GM23338 (cell line): Measurements from ENCODE around the gene SDC3. TPM values are rescaled to one million over a fixed set of nuclear protein-coding genes. Genes with fewer than 3 reads are reported as not detected.

Experiments
- ATAC-seq: fragments of 200-7000 bp; cut with Tn5 transposase; 3 replicates; pipeline ENCODE4 v1.9.1; 2020
- DNase-seq: peaks from one replicate; pipeline ENCODE4 v3.0.0-alpha.2; 2015; ENCODE audit warnings: low spot score
- H2AFZ ChIP-seq: fragments of 200-600 bp; sonication (generic); 2 replicates; pipeline ENCODE4 v1.8.0; 2016; ENCODE audit warnings: antibody characterized with exemption, mild to moderate bottlenecking, moderate library complexity
- H3F3A ChIP-seq: fragments of 200-600 bp; sonication (generic); replicated peaks from 2 replicates; pipeline ENCODE4 v1.8.0; 2017; ENCODE audit warnings: antibody characterized with exemption, mixed run types, low read depth
- H3K27ac ChIP-seq: fragments of 200-600 bp; sonication (generic); 2 replicates; pipeline ENCODE4 v1.6.1; 2016; ENCODE audit warnings: low read depth
- H3K27me3 ChIP-seq: fragments of 200-600 bp; sonication (generic); 2 replicates; pipeline ENCODE4 v1.8.0; 2016; ENCODE audit warnings: mild to moderate bottlenecking, mixed run types, moderate library complexity; ENCODE audit not compliant: insufficient read depth
- H3K36me3 ChIP-seq: fragments of 200-600 bp; sonication (generic); 2 replicates; pipeline ENCODE4 v1.8.0; 2016; ENCODE audit warnings: mild to moderate bottlenecking; ENCODE audit not compliant: insufficient read depth
- H3K4me1 ChIP-seq: fragments of 200-600 bp; sonication (generic); 2 replicates; pipeline ENCODE4 v1.8.0; 2016; ENCODE audit warnings: mild to moderate bottlenecking, moderate library complexity; ENCODE audit not compliant: insufficient read depth
- H3K4me2 ChIP-seq: fragments of 200-600 bp; sonication (generic); 2 replicates; pipeline ENCODE4 v1.7.1; 2017; ENCODE audit warnings: mixed run types
- H3K4me3 ChIP-seq: fragments of 200-600 bp; sonication (generic); 2 replicates; pipeline ENCODE4 v1.6.1; 2016; ENCODE audit warnings: mixed run types
- H3K79me2 ChIP-seq: fragments of 200-600 bp; sonication (generic); replicated peaks from 2 replicates; pipeline ENCODE4 v1.8.0; 2017; ENCODE audit warnings: mild to moderate bottlenecking; ENCODE audit not compliant: insufficient read depth
- H3K9me2 ChIP-seq: fragments of 200-600 bp; sonication (generic); 2 replicates; pipeline ENCODE4 v1.8.0; 2017; ENCODE audit not compliant: insufficient read depth
- H4K20me1 ChIP-seq: fragments of 200-600 bp; sonication (generic); replicated peaks from 2 replicates; pipeline ENCODE4 v1.8.0; 2017; ENCODE audit warnings: mild to moderate bottlenecking; ENCODE audit not compliant: insufficient read depth
- H3K27ac Mint-ChIP-seq: 2 replicates; pipeline ENCODE4 v1.8.0; 2020; ENCODE audit warnings: inconsistent platforms, mild to moderate bottlenecking, moderate library complexity, mixed read lengths
- H3K27me3 Mint-ChIP-seq: 3 replicates; pipeline ENCODE4 v1.8.0; 2022; ENCODE audit warnings: low read depth, mild to moderate bottlenecking, moderate library complexity, mixed read lengths, inconsistent platforms; ENCODE audit not compliant: insufficient read depth, poor library complexity
- H3K36me3 Mint-ChIP-seq: 3 replicates; pipeline ENCODE4 v1.8.0; 2021; ENCODE audit warnings: low read depth, mild to moderate bottlenecking, inconsistent platforms, moderate library complexity, mixed read lengths
- H3K4me1 Mint-ChIP-seq: 3 replicates; pipeline ENCODE4 v1.8.0; 2020; ENCODE audit warnings: mild to moderate bottlenecking, inconsistent platforms, mixed read lengths
- H3K4me3 Mint-ChIP-seq: 3 replicates; pipeline ENCODE4 v1.8.0; 2021; ENCODE audit warnings: moderate library complexity, mild to moderate bottlenecking, inconsistent platforms, mixed read lengths
- H3K9me3 Mint-ChIP-seq: 3 replicates; pipeline ENCODE4 v1.8.0; 2020; ENCODE audit warnings: moderate library complexity, mild to moderate bottlenecking, inconsistent platforms, mixed read lengths
- CREB1 ChIP-seq: fragments of 250-450 bp; sonication (Bioruptor Pico); IDR thresholded peaks from 2 replicates; pipeline ENCODE4 v1.5.0; 2020; ENCODE audit warnings: low read depth, mild to moderate bottlenecking, moderate library complexity
- CTCF ChIP-seq, 2 experiments: fragments of 200-600 bp in 1 of 2; sonication (generic) in 1 of 2; conservative IDR thresholded peaks; 2 replicates each; pipeline versions ENCODE4 v1.5.1 to v1.6.1; 2016 to 2017; ENCODE audit warnings: antibody characterized with exemption in 2 of 2, low read depth in 2 of 2, mild to moderate bottlenecking in 2 of 2, moderate library complexity in 1 of 2
- ETS1 ChIP-seq: IDR thresholded peaks from 2 replicates; pipeline ENCODE4 v1.6.1; 2016; ENCODE audit warnings: antibody characterized with exemption
- EZH2 ChIP-seq: fragments of 200-600 bp; sonication (generic); IDR thresholded peaks from one replicate; pipeline ENCODE4 v1.8.0; 2017; ENCODE audit warnings: antibody characterized with exemption, mild to moderate bottlenecking, low read depth; ENCODE audit not compliant: unreplicated experiment
- EZH2phosphoT487 ChIP-seq: fragments of 200-600 bp; sonication (generic); IDR thresholded peaks from one replicate; pipeline ENCODE4 v1.8.1; 2018; ENCODE audit warnings: antibody characterized with exemption; ENCODE audit not compliant: unreplicated experiment
- POLR2AphosphoS5 ChIP-seq: IDR thresholded peaks from 2 replicates; pipeline ENCODE4 v1.6.1; 2016; ENCODE audit warnings: antibody characterized with exemption, low read depth
- ZNF114 ChIP-seq: fragments of 250-450 bp; sonication (Bioruptor Pico); IDR thresholded peaks from 2 replicates; pipeline ENCODE4 v1.5.0; 2020; ENCODE audit warnings: mild to moderate bottlenecking, moderate library complexity
- polyA plus RNA-seq: library from polyadenylated mRNA; unstranded; fragments of >200 nt; fragmentation: Nextera tagmentation; extraction: Ambion mirVana; gene quantifications from 2 replicates; pipeline ENCODE4 v1.2.1, GENCODE V29; 2016
- total RNA-seq: library from RNA; depleted of rRNA; stranded (reverse); fragments of >200 nt; shearing (Covaris generic); gene quantifications from 2 replicates; pipeline ENCODE4 v1.2.3, GENCODE V29; 2014
- TF ChIP-seq, protein P1 (sequence below): fragments of 250-450 bp; sonication (Bioruptor Pico); IDR thresholded peaks from 2 replicates; pipeline ENCODE4 v1.5.0; 2020; ENCODE audit warnings: mild to moderate bottlenecking, moderate library complexity

Gene SDC3
- total and polyA plus RNA-seq, 2 experiments from 2014 or later: 5.2 to 29.7 TPM

DNA sequence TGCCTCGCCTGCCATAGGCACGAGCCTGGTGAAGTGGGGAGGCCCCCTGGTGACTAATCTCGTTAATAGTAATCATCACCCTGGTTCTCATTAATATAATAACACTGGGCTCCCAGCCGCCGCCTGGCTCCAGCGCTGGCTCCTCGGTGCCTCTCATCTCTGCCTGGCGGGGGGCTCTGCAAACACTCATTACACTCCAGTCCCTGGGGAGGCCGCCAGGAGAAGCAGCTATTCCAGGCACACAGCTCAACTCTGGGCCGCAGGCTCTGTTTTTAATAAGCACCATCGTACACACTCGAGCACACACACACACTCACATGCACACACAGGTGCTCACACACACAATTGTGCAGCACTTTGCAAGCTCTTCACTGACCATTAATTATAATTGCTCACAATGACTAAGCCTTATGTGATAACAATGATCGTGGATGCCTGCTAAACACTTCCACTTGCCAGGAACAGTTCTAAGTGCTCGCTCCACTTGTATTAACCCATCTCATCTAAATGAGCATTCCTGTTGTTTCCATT is 52.2 kb downstream of the SDC3 start:
- no peaks in the 10 kb centered on the region for H3K36me3 Mint-ChIP-seq
- no peak overlapping the region for H3K4me3 Mint-ChIP-seq
- TF ChIP-seq CTCF (conservative IDR thresholded peaks at IDR 0.05; ENCODE audit: low read depth in 2 of 2) (0 out of 4 replicates have a peak, but pooled peaks of 1 of the 2 experiments have one; percentile 19), ETS1 (no peak), ZNF114 (CRISPR knock-in tag) (no peak), POLR2AphosphoS5 (no peak)

DNA sequence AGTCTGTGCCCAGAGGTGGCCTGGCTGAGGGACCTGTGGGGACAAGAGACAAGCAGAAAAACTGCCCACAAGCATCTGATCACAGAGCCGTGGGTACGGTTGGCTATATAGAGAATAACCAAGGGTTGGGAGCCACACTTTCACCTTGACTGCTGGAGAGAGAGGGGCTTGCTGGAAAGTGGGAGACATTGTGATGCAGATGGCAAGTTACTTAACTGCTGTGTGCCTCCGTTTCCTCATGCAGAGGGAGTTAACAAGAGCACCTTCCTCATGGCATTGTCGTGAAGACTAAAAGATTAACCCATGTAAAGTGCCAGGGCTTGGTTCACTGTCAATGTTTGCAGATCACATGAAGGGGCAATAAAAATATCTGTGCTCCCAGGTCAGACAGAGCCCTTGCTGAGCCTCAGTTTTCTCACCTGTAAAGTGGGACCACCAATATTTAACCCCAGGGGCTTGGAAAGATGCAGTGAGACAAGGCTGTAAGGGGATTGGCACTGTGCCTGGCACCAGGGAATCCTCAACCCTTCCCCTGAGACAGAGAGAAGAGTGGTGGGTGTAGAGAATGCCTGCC is 52.8 kb downstream of the SDC3 start:
- DNase-seq (peak; percentile 34), ATAC-seq (peak; percentile 28)
- H3K27me3 ChIP-seq: no peaks in the 10 kb centered on the region
- no peak overlapping the region for H3K27ac Mint-ChIP-seq
- H4K20me1 ChIP-seq: no peaks in the 10 kb centered on the region
- H3K36me3 ChIP-seq: no peaks in the 10 kb centered on the region
- H3K36me3 Mint-ChIP-seq: no peaks in the 10 kb centered on the region
- no peak overlapping the region for H2AFZ ChIP-seq
- peaks cover 17% of the 10 kb centered on the region for H3K27me3 Mint-ChIP-seq
- H3K27ac ChIP-seq: no peak overlapping the region
- peaks cover 37% of the 10 kb centered on the region for H3K4me1 ChIP-seq
- no peak for TF ChIP-seq EZH2phosphoT487
- TF ChIP-seq, protein P1, sequence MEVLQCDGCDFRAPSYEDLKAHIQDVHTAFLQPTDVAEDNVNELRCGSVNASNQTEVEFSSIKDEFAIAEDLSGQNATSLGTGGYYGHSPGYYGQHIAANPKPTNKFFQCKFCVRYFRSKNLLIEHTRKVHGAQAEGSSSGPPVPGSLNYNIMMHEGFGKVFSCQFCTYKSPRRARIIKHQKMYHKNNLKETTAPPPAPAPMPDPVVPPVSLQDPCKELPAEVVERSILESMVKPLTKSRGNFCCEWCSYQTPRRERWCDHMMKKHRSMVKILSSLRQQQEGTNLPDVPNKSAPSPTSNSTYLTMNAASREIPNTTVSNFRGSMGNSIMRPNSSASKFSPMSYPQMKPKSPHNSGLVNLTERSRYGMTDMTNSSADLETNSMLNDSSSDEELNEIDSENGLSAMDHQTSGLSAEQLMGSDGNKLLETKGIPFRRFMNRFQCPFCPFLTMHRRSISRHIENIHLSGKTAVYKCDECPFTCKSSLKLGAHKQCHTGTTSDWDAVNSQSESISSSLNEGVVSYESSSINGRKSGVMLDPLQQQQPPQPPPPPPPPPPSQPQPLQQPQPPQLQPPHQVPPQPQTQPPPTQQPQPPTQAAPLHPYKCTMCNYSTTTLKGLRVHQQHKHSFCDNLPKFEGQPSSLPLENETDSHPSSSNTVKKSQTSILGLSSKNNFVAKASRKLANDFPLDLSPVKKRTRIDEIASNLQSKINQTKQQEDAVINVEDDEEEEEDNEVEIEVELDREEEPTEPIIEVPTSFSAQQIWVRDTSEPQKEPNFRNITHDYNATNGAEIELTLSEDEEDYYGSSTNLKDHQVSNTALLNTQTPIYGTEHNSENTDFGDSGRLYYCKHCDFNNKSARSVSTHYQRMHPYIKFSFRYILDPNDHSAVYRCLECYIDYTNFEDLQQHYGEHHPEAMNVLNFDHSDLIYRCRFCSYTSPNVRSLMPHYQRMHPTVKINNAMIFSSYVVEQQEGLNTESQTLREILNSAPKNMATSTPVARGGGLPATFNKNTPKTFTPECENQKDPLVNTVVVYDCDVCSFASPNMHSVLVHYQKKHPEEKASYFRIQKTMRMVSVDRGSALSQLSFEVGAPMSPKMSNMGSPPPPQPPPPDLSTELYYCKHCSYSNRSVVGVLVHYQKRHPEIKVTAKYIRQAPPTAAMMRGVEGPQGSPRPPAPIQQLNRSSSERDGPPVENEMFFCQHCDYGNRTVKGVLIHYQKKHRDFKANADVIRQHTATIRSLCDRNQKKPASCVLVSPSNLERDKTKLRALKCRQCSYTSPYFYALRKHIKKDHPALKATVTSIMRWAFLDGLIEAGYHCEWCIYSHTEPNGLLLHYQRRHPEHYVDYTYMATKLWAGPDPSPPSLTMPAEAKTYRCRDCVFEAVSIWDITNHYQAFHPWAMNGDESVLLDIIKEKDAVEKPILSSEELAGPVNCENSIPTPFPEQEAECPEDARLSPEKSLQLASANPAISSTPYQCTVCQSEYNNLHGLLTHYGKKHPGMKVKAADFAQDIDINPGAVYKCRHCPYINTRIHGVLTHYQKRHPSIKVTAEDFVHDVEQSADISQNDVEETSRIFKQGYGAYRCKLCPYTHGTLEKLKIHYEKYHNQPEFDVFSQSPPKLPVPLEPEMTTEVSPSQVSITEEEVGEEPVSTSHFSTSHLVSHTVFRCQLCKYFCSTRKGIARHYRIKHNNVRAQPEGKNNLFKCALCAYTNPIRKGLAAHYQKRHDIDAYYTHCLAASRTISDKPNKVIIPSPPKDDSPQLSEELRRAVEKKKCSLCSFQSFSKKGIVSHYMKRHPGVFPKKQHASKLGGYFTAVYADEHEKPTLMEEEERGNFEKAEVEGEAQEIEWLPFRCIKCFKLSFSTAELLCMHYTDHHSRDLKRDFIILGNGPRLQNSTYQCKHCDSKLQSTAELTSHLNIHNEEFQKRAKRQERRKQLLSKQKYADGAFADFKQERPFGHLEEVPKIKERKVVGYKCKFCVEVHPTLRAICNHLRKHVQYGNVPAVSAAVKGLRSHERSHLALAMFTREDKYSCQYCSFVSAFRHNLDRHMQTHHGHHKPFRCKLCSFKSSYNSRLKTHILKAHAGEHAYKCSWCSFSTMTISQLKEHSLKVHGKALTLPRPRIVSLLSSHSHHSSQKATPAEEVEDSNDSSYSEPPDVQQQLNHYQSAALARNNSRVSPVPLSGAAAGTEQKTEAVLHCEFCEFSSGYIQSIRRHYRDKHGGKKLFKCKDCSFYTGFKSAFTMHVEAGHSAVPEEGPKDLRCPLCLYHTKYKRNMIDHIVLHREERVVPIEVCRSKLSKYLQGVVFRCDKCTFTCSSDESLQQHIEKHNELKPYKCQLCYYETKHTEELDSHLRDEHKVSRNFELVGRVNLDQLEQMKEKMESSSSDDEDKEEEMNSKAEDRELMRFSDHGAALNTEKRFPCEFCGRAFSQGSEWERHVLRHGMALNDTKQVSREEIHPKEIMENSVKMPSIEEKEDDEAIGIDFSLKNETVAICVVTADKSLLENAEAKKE (CRISPR knock-in tag): no peak
- TF ChIP-seq EZH2: no peak
- TF ChIP-seq CREB1 (CRISPR knock-in tag): no peak
- TF ChIP-seq ETS1: no peak
- peaks cover 51% of the 10 kb centered on the region for H3K4me1 Mint-ChIP-seq
- no peak overlapping the region for H3K4me3 Mint-ChIP-seq
- H3K9me3 Mint-ChIP-seq: no peaks in the 10 kb centered on the region
- peak overlapping the region; percentile 64 for H3K4me2 ChIP-seq
- no peaks in the 10 kb centered on the region for H3K9me2 ChIP-seq
- H3K79me2 ChIP-seq: no peaks in the 10 kb centered on the region
- H3F3A ChIP-seq: no peaks in the 10 kb centered on the region
- 0 out of 2 replicates have a peak overlapping the region, but pooled peaks have one; percentile 11 for H3K4me3 ChIP-seq

More for the DNA sequence above, 52.2 kb downstream of the SDC3 start:
- peaks cover 51% of the 10 kb centered on the region for H3K4me1 Mint-ChIP-seq
- Histone ChIP-seq H3F3A (no peaks in the 10 kb centered on the region), H2AFZ (0 out of 2 replicates have a peak overlapping the region, but pooled peaks have one; percentile 23), H3K27ac (no peak overlapping the region), H3K4me2 (peak overlapping the region; percentile 64), H4K20me1 (no peaks in the 10 kb centered on the region), H3K4me1 (peaks cover 37% of the 10 kb centered on the region), H3K9me2 (no peaks in the 10 kb centered on the region), H3K79me2 (no peaks in the 10 kb centered on the region), H3K36me3 (no peaks in the 10 kb centered on the region), H3K4me3 (no peak overlapping the region), H3K27me3 (no peaks in the 10 kb centered on the region)
- H3K27me3 Mint-ChIP-seq: peaks cover 17% of the 10 kb centered on the region
- no peak overlapping the region for H3K27ac Mint-ChIP-seq
- peak; percentile 44 for DNase-seq
- peak; percentile 33 for ATAC-seq
- no peaks in the 10 kb centered on the region for H3K9me3 Mint-ChIP-seq
